ENCODE results near the gene SLC39A1. TPM values are rescaled to one million over a fixed set of nuclear protein-coding genes. Genes with fewer than 3 reads are reported as not detected.

The SLC39A1 gene, protein sequence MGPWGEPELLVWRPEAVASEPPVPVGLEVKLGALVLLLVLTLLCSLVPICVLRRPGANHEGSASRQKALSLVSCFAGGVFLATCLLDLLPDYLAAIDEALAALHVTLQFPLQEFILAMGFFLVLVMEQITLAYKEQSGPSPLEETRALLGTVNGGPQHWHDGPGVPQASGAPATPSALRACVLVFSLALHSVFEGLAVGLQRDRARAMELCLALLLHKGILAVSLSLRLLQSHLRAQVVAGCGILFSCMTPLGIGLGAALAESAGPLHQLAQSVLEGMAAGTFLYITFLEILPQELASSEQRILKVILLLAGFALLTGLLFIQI
- total RNA-seq (2011; cell fraction: chromatin; rRNA removed; ENCODE audit: low replicate concordance) = 31.6 and 67.2 TPM in 2 replicates
- 106 and 118 TPM in 2 replicates for total RNA-seq (2011; cell fraction: nucleolus; rRNA removed)
- total RNA-seq (2011; cell fraction: nucleoplasm; rRNA removed) = 87.4 and 103 TPM in 2 replicates
- total RNA-seq (2014; rRNA removed) = 81.1 and 88.3 TPM in 2 replicates
- total RNA-seq (2014; rRNA removed; fragmentation: Illumina TruSeq; extraction: Trizol) = 43.0 and 45.3 TPM in 2 replicates
- 62.5 and 62.7 TPM in 2 replicates for total RNA-seq (2015; rRNA removed; fragmentation: Illumina TruSeq; extraction: Trizol)
- total RNA-seq (2021) = 70.2 and 70.6 TPM in 2 replicates
- polyA plus RNA-seq (2011; rRNA removed) = 52.9 and 61.3 TPM in 2 replicates
- polyA plus RNA-seq (2011; cell fraction: cytosol; rRNA removed) = 98.7 and 108 TPM in 2 replicates
- polyA plus RNA-seq (2011; cell fraction: nucleus; rRNA removed) = 34.7 and 36.6 TPM in 2 replicates
- polyA plus RNA-seq (2012) = 65.9 and 66.7 TPM in 2 replicates
- 72.8 and 84.3 TPM in 2 replicates for polyA plus RNA-seq (2014; fragmentation: Illumina TruSeq; extraction: Trizol)
- polyA plus RNA-seq (2014; fragmentation: Nextera tagmentation; extraction: Ambion mirVana) = 10 to 100 TPM in 1 of 2 experiments, 1 to 10 TPM in 1; 9.9 to 12.9 TPM
- polyA plus RNA-seq (2014; rRNA removed) = 69.5 and 76.1 TPM in 2 replicates
- 43.9 and 46.0 TPM in 2 replicates for polyA minus RNA-seq (2011; rRNA and poly(A)+ RNA removed)
- polyA minus RNA-seq (2011; cell fraction: cytosol; rRNA and poly(A)+ RNA removed) = 37.1 and 42.1 TPM in 2 replicates
- polyA minus RNA-seq (2011; cell fraction: nucleus; rRNA and poly(A)+ RNA removed) = 15.1 and 25.0 TPM in 2 replicates
- Bru-seq, nascent RNA = percentile 73 among the genes with signal in this experiment
- BruChase-seq, experiment 1, labeled RNA remaining after a 2-hour chase = percentile 62 among the genes with signal in this experiment
- BruChase-seq, experiment 2, labeled RNA remaining after a 6-hour chase = percentile 56 among the genes with signal in this experiment
- long read RNA-seq, experiment 1, transcript SLC39A1-204 (3 exons, 2,723 nt) = minor isoform, 32 of 277 reads
- long read RNA-seq, experiment 1, transcript SLC39A1-211 (4 exons, 2,322 nt) = minor isoform, 5 of 277 reads
- long read RNA-seq, experiment 1, transcript SLC39A1-202 (4 exons, 2,084 nt) = major isoform, 213 of 277 reads
- long read RNA-seq, experiment 1, partial matches to known transcripts = 0 of 277 reads
- long read RNA-seq, experiment 1, other reads (novel, unspliced or antisense) = 17 of 277 reads
- long read RNA-seq, experiment 2, transcript SLC39A1-202 (4 exons, 2,084 nt) = minor isoform, 27 of 98 reads
- long read RNA-seq, experiment 2, transcript SLC39A1-203 (4 exons, 2,398 nt) = minor isoform, 5 of 98 reads
- long read RNA-seq, experiment 2, transcript SLC39A1-204 (3 exons, 2,723 nt) = major isoform, 31 of 98 reads
- long read RNA-seq, experiment 2, partial matches to known transcripts = 0 of 98 reads
- long read RNA-seq, experiment 2, other reads (novel, unspliced or antisense) = 32 of 98 reads
- long read RNA-seq, experiment 3, transcript SLC39A1-202 (4 exons, 2,084 nt) = major isoform, 79 of 101 reads
- long read RNA-seq, experiment 3, transcript SLC39A1-204 (3 exons, 2,723 nt) = minor isoform, 14 of 101 reads
- long read RNA-seq, experiment 3, partial matches to known transcripts = 0 of 101 reads
- long read RNA-seq, experiment 3, other reads (novel, unspliced or antisense) = 2 of 101 reads

- Histone ChIP-seq H3K79me2 (ENCODE audit: control insufficient read depth, insufficient read depth, low read length) (peaks cover 60% of the 10 kb centered on the region), H3K4me3 (peak within 1 kb of the TSS; percentile 74), H3K9me1 (ENCODE audit: control insufficient read depth, insufficient read depth, low read length) (no peaks in the 10 kb centered on the region), H3K36me3 (ENCODE audit: control insufficient read depth, insufficient read depth, low read length) (peaks cover 28% of the 10 kb centered on the region; the same call in 2 of the 3 replicates), H3K4me1 (replicated peaks in 1 of 2; ENCODE audit: control insufficient read depth in 2 of 2, insufficient read depth in 2 of 2, low read length in 2 of 2) (peaks cover 21 to 38% of the 10 kb centered on the region in 2 experiments; a peak in 4 of 5 replicates), H3K4me2 (ENCODE audit: insufficient read depth, low read length) (peak within 1 kb of the TSS; percentile 89), H3K27ac (ENCODE audit: extremely low read depth, low read depth, low read length) (peak within 1 kb of the TSS; percentile 81), H4K20me1 (replicated peaks; ENCODE audit: control insufficient read depth, insufficient read depth, low read length) (no peaks in the 10 kb centered on the region), H3K9me3 (replicated peaks; ENCODE audit: control insufficient read depth, insufficient read depth, low read depth, low read length) (no peaks in the 10 kb centered on the region), H3K27me3 (ENCODE audit: control insufficient read depth in 2 of 2, insufficient read depth in 2 of 2, low read length in 2 of 2) (no peaks in the 10 kb centered on the region), H2AFZ (ENCODE audit: low read depth, low read length) (peak within 1 kb of the TSS; percentile 87), H3K9ac (ENCODE audit: insufficient read depth in 1 of 2, low read depth in 2 of 2, low read length in 2 of 2) (peak within 1 kb of the TSS; percentile 85 to 95)
- DNase-seq (ENCODE audit: extremely low read depth in 1 of 4, low spot score in 3 of 4) = peak; percentile 91 to 98 (median 94)
- under 1% methylated on average over 36 of the region's 54 CpGs for WGBS (ENCODE audit: insufficient coverage, low coverage, missing lambda C conversion rate)
- peak; percentile 78 for FAIRE-seq
- intact Hi-C loops (cut with micrococcal nuclease) = no loop called here
- ChIA-PET CTCF (ENCODE audit: low intra/inter-chr PET ratio) (interaction anchor here (0.6 kb wide), 1 partner anchor 16 kb away, joined by 3 read pairs; no protein-coding TSS in a partner anchor), POLR2A (interaction anchor here (0.6 to 3.0 kb wide), 12 partner anchors 10 to 304 kb away, joined by 3 to 37 read pairs (median 4); partner anchors contain the start of genes DENND4B, GATAD2B, JTB and RPS27)
- peak; percentile 76 for ATAC-seq
- in situ Hi-C loops (cut with MboI) = no loop called here
- BruUV-seq (replicated peaks) = TSS peak; percentile 16
- TF ChIP-seq ZNF561 (CRISPR knock-in tag; conservative IDR thresholded peaks at IDR 0.05) = no peak
- no peak for TF ChIP-seq ZHX1 (conservative IDR thresholded peaks at IDR 0.05; ENCODE audit: low read length)
- no peak for TF ChIP-seq ZNF354B (CRISPR knock-in tag; IDR thresholded peaks at IDR 0.05)
- TF ChIP-seq CHD2 (IDR thresholded peaks at IDR 0.05; ENCODE audit: low read depth, low read length) = peak; percentile 92
- peak; percentile 66 for TF ChIP-seq TBP (optimal IDR thresholded peaks at IDR 0.05; ENCODE audit: low read depth, low read length)
- TF ChIP-seq ATF1 (CRISPR knock-in tag; IDR thresholded peaks at IDR 0.05) = peak; percentile 63; the same call in 1 of the 2 replicates
- peak; percentile 79 for TF ChIP-seq ATF1 (tag; IDR thresholded peaks at IDR 0.05)
- TF ChIP-seq E2F4 (CRISPR knock-in tag; IDR thresholded peaks at IDR 0.05; ENCODE audit: low read depth) = no peak
- TF ChIP-seq ZNF431 (CRISPR knock-in tag; IDR thresholded peaks at IDR 0.05) = no peak
- no peak for TF ChIP-seq SMAD4 (CRISPR knock-in tag; conservative IDR thresholded peaks at IDR 0.05)
These were observed at the start of gene SLC39A1 for GRCh38 chr1:153963030-153963849. TSS of gene SLC39A1 (minus strand) at chr1:153963537. CDS start at chr1:153962715, 822 bp downstream.
